IMR-90 (cell line): ENCODE measurements around the gene TCOF1.

Experiments
- BHLHE40 ChIP-seq: fragments of 150-350 bp; IDR thresholded peaks from 2 replicates; pipeline ENCODE4 v1.6.1; 2016; ENCODE audit warnings: mild to moderate bottlenecking, low read depth, low read length
- CHD1 ChIP-seq: IDR thresholded peaks from 2 replicates; pipeline ENCODE4 v1.6.1; 2012; ENCODE audit warnings: low read depth, low read length, improper control_type of control experiment
- FOS ChIP-seq: fragments of 150-350 bp; IDR thresholded peaks from 2 replicates; pipeline ENCODE4 v1.6.1; 2016; ENCODE audit warnings: low read depth, low read length
- MAFK ChIP-seq: IDR thresholded peaks from 2 replicates; pipeline ENCODE4 v1.6.1; 2012; ENCODE audit warnings: low read depth, low read length, improper control_type of control experiment
- MXI1 ChIP-seq: IDR thresholded peaks from 2 replicates; pipeline ENCODE4 v1.6.1; 2012; ENCODE audit warnings: low read depth, mild to moderate bottlenecking, low read length, moderate library complexity, borderline replicate concordance
- POLR2A ChIP-seq: IDR thresholded peaks from 2 replicates; pipeline ENCODE4 v1.6.1; 2012; ENCODE audit warnings: mild to moderate bottlenecking, low read depth, low read length
- RCOR1 ChIP-seq: IDR thresholded peaks from 2 replicates; pipeline ENCODE4 v1.6.1; 2012; ENCODE audit warnings: mild to moderate bottlenecking, low read length, improper control_type of control experiment; ENCODE audit not compliant: insufficient replicate concordance
- SMC3 ChIP-seq: fragments of 150-350 bp; IDR thresholded peaks from 2 replicates; pipeline ENCODE4 v1.6.1; 2016; ENCODE audit warnings: low read depth, mild to moderate bottlenecking, antibody characterized with exemption, low read length, moderate library complexity
- TF ChIP-seq, protein P1 (sequence below): conservative IDR thresholded peaks from 2 replicates; pipeline ENCODE4 v1.5.1; 2012; ENCODE audit warnings: mild to moderate bottlenecking, low read depth, low read length, improper control_type of control experiment
- TF ChIP-seq, protein P2 (sequence below): fragments of 150-350 bp; IDR thresholded peaks from 2 replicates; pipeline ENCODE4 v1.6.1; 2016; ENCODE audit warnings: low read depth, mild to moderate bottlenecking, low read length, moderate library complexity, borderline replicate concordance
- TF ChIP-seq, protein P3 (sequence below): fragments of 150-350 bp; IDR thresholded peaks from 2 replicates; pipeline ENCODE4 v1.6.1; 2017; ENCODE audit warnings: mild to moderate bottlenecking, antibody characterized with exemption, low read length, low read depth

DNA sequence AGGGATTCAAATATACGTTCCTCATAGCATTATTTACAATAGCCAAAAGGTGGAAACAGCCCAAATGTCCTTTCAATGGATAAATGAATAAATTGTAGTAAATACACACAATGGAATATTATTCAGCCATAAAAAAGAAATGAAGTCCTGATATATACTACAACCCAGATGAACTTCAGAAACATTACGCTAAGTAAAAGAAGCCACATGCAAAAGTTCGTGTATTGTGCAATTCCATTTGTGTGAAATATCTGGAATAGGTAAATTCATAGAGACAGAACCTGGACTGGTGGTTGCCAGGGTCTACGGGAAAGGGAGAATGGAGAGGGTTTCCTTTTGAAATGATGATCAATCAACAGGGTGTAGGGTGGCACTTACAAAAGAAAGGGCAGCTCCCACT is 42.3 kb upstream of the TCOF1 start:
- TF ChIP-seq, protein P1, sequence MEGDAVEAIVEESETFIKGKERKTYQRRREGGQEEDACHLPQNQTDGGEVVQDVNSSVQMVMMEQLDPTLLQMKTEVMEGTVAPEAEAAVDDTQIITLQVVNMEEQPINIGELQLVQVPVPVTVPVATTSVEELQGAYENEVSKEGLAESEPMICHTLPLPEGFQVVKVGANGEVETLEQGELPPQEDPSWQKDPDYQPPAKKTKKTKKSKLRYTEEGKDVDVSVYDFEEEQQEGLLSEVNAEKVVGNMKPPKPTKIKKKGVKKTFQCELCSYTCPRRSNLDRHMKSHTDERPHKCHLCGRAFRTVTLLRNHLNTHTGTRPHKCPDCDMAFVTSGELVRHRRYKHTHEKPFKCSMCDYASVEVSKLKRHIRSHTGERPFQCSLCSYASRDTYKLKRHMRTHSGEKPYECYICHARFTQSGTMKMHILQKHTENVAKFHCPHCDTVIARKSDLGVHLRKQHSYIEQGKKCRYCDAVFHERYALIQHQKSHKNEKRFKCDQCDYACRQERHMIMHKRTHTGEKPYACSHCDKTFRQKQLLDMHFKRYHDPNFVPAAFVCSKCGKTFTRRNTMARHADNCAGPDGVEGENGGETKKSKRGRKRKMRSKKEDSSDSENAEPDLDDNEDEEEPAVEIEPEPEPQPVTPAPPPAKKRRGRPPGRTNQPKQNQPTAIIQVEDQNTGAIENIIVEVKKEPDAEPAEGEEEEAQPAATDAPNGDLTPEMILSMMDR = no peak
- TF ChIP-seq MAFK (no peak), POLR2A (no peak), MXI1 (no peak), RCOR1 (no peak), CHD1 (no peak), BHLHE40 (no peak), SMC3 (no peak), FOS (no peak)
- TF ChIP-seq, protein P2, sequence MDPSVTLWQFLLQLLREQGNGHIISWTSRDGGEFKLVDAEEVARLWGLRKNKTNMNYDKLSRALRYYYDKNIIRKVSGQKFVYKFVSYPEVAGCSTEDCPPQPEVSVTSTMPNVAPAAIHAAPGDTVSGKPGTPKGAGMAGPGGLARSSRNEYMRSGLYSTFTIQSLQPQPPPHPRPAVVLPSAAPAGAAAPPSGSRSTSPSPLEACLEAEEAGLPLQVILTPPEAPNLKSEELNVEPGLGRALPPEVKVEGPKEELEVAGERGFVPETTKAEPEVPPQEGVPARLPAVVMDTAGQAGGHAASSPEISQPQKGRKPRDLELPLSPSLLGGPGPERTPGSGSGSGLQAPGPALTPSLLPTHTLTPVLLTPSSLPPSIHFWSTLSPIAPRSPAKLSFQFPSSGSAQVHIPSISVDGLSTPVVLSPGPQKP = no peak
- TF ChIP-seq, protein P3, sequence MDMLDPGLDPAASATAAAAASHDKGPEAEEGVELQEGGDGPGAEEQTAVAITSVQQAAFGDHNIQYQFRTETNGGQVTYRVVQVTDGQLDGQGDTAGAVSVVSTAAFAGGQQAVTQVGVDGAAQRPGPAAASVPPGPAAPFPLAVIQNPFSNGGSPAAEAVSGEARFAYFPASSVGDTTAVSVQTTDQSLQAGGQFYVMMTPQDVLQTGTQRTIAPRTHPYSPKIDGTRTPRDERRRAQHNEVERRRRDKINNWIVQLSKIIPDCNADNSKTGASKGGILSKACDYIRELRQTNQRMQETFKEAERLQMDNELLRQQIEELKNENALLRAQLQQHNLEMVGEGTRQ = no peak
